Measurements from ENCODE around the gene PRR18. TPM values are rescaled to one million over a fixed set of nuclear protein-coding genes. Genes with fewer than 3 reads are reported as not detected.

PRR18 gene
- total RNA-seq, 1 donor from 2014 or later = under 0.01 TPM

DNA sequence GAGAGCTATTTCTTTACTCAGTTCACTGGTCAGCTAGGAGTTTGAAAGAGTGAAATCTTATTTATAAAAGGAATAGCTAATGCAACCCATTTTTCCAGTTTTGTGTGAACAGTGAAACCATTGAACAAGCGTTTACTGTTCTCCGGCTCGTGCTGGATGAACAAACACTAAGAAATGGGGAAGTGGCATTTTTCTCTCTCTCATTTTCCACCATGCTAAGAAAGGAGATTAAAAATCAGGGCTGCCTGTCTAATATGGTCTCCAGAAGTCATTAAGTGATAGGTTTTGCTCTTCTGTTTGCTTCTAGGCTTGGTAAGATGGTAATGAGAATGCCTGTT is 34.9 kb upstream of the PRR18 start:
- FAIRE-seq = no peak
- no peak for DNase-seq (ENCODE audit: low read depth)
- no peaks in the 10 kb centered on the region for H3K27me3 ChIP-seq (ENCODE audit: control insufficient read depth, insufficient read depth, low read length)
- H3K4me3 ChIP-seq (ENCODE audit: low read depth, low read length) = peak overlapping the region; percentile 88
- TF ChIP-seq, protein P1, sequence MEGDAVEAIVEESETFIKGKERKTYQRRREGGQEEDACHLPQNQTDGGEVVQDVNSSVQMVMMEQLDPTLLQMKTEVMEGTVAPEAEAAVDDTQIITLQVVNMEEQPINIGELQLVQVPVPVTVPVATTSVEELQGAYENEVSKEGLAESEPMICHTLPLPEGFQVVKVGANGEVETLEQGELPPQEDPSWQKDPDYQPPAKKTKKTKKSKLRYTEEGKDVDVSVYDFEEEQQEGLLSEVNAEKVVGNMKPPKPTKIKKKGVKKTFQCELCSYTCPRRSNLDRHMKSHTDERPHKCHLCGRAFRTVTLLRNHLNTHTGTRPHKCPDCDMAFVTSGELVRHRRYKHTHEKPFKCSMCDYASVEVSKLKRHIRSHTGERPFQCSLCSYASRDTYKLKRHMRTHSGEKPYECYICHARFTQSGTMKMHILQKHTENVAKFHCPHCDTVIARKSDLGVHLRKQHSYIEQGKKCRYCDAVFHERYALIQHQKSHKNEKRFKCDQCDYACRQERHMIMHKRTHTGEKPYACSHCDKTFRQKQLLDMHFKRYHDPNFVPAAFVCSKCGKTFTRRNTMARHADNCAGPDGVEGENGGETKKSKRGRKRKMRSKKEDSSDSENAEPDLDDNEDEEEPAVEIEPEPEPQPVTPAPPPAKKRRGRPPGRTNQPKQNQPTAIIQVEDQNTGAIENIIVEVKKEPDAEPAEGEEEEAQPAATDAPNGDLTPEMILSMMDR (IDR thresholded peaks at IDR 0.05; ENCODE audit: insufficient read depth, low read length, severe bottlenecking) = no peak
- no peaks in the 10 kb centered on the region for H3K36me3 ChIP-seq (ENCODE audit: control insufficient read depth, insufficient read depth, low read length)

DNA sequence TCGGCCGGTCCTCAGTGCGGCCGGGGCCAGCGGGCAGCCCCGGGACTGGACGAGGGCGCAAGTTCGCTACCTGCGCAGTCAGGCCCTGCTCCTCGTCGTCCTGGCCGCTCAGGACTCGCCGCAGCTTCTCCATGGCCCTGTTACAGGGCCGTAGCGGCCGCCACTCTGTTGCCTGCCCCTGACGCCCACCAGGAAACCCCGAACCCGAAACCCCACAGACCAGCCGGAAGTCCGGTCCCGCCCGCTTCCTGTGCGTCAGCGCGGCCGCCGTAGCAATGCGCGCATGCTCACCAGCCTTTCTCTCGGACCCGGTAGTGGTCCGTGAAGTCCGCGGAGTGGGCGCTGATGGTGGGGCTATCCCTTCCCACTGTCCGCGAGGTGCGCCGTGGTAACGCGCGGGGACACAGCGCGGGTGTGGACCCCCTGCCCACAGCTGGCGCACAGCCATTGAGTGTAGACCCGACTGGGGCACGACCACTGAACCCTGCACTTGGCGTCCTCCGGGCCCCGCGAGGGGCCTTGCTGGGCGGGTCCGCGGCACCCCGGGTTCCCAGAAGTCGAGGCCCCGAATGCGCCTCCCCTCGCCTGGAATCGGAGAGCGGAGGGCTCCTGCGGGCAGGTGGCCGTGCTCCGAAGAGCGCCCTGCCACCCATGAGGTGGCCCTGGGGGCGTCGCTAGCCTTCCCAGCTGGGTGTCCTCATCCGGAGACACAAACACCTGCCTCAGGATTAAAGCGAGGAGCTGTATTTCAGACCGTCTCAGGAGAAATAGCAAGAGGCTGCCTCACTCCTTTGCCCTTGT is 34.4 kb upstream of the PRR18 start, which contains the start of gene SFT2D1:
SFT2D1 (minus strand) TSS at position 197 of the 801 bp plus-strand sequence; CDS start at position 133, 64 bp downstream.
- TF ChIP-seq, protein P1 (IDR thresholded peaks at IDR 0.05; ENCODE audit: insufficient read depth, low read length, severe bottlenecking) = no peak
- peak; percentile 62 for DNase-seq (ENCODE audit: low read depth)
- peaks cover 1% of the 10 kb centered on the region for H3K36me3 ChIP-seq (ENCODE audit: control insufficient read depth, insufficient read depth, low read length)
- peak within 1 kb of the TSS; percentile 88 for H3K4me3 ChIP-seq (ENCODE audit: low read depth, low read length)
- FAIRE-seq = no peak
- no peaks in the 10 kb centered on the region for H3K27me3 ChIP-seq (ENCODE audit: control insufficient read depth, insufficient read depth, low read length)

DNA sequence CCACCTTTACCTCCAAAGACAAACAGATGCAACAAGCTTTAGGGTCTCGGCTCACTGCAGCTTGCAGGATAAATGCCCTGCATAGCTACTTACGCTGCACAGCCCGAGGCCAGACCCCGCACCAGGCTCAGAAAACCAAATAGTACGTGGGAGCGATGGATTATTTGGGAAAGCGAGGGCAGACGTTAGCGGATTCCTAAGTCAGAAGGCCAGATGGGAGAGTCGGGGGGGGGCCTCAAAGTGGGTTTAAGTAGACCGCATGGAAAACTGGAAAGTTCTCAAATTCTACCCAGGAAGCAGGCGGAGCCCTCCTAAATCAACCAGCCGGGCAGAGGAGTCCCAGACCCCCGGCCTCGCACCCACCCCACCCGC is 33.8 kb upstream of the PRR18 start:
- FAIRE-seq = no peak
- TF ChIP-seq, protein P1 (IDR thresholded peaks at IDR 0.05; ENCODE audit: insufficient read depth, low read length, severe bottlenecking) = no peak
- Histone ChIP-seq H3K4me3 (ENCODE audit: low read depth, low read length) (peak overlapping the region; percentile 88), H3K27me3 (ENCODE audit: control insufficient read depth, insufficient read depth, low read length) (no peaks in the 10 kb centered on the region), H3K36me3 (ENCODE audit: control insufficient read depth, insufficient read depth, low read length) (peaks cover 1% of the 10 kb centered on the region)
- no peak for DNase-seq (ENCODE audit: low read depth)

DNA sequence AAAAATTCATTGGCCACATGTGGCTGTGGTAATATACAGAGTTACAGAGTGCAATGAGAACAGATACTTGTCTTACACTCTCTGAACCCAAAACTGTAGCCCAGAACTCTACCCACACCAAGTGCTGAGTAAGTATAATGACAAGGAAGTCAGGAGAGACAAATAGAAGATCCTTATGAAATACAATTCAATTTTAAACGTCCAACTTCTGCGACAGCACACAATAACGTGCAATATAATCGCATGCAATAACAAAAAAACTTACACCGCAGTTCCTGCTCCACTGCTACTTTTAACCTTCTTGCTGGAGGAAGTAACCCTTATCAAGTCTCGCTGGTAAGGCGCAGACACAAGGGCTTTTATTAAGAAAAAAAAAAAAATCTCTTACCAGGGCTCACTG is 33.3 kb upstream of the PRR18 start:
- no peaks in the 10 kb centered on the region for H3K27me3 ChIP-seq (ENCODE audit: control insufficient read depth, insufficient read depth, low read length)
- DNase-seq (ENCODE audit: low read depth) (no peak), FAIRE-seq (no peak)
- peaks cover 1% of the 10 kb centered on the region for H3K36me3 ChIP-seq (ENCODE audit: control insufficient read depth, insufficient read depth, low read length)
- TF ChIP-seq, protein P1 (IDR thresholded peaks at IDR 0.05; ENCODE audit: insufficient read depth, low read length, severe bottlenecking) = no peak
- H3K4me3 ChIP-seq (ENCODE audit: low read depth, low read length) = peak overlapping the region; percentile 88

DNA sequence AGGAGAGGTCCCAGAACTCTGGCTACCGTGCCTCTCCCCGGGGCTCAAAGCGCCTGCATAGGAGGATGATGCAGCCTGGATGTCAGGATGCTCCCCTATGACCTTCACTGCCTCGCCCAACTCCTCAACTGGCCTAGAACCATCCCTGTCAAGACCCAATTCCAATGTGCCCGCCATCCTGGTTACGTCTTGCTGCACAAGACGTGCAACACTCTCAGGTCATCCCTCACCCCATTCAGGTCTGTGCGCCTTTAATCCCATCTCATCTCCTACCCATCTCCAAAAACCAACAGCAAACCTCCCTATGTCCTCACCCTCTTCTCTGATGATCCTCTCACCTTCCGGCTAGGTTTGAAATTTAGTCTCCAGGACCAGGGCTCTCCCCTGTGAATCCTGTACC is 30.7 kb upstream of the PRR18 start:
- Histone ChIP-seq H3K4me3 (ENCODE audit: low read depth, low read length) (no peak overlapping the region), H3K36me3 (ENCODE audit: control insufficient read depth, insufficient read depth, low read length) (peaks cover 3% of the 10 kb centered on the region), H3K27me3 (ENCODE audit: control insufficient read depth, insufficient read depth, low read length) (no peaks in the 10 kb centered on the region)
- FAIRE-seq = no peak
- TF ChIP-seq, protein P1 (IDR thresholded peaks at IDR 0.05; ENCODE audit: insufficient read depth, low read length, severe bottlenecking) = no peak
- no peak for DNase-seq (ENCODE audit: low read depth)

DNA sequence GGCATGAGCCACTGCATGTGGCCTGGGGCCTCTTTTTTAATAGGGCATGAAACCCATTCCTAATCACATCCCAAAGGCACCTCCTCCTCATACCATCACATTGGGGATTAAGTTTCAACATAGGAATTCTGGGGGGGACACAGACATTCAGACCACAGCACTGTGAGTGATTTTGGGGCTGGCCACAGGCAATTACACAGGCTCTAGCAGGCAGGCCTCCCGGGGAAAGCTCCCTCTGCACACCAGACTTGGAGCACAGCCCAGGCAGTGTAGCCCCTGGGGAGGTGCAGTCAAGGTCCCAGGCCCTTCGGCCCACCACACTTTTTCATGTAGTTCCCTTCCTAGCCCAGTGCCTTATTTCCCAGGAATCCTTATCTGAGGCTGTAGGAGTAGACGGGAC is 28.7 kb upstream of the PRR18 start:
- FAIRE-seq = no peak
- DNase-seq (ENCODE audit: low read depth) = no peak
- H3K36me3 ChIP-seq (ENCODE audit: control insufficient read depth, insufficient read depth, low read length) = peaks cover 3% of the 10 kb centered on the region
- TF ChIP-seq, protein P1 (IDR thresholded peaks at IDR 0.05; ENCODE audit: insufficient read depth, low read length, severe bottlenecking) = no peak
- no peak overlapping the region for H3K4me3 ChIP-seq (ENCODE audit: low read depth, low read length)
- no peaks in the 10 kb centered on the region for H3K27me3 ChIP-seq (ENCODE audit: control insufficient read depth, insufficient read depth, low read length)
